ENCODE results near the gene CD300LD.

- no peak for TF ChIP-seq POLR2AphosphoS5 (IDR thresholded peaks at IDR 0.05; ENCODE audit: low read depth)
- TF ChIP-seq CTCF (conservative IDR thresholded peaks at IDR 0.05; ENCODE audit: low read depth in 2 of 2) = no peak
- no peak for TF ChIP-seq EZH2 (IDR thresholded peaks at IDR 0.05; ENCODE audit: low read depth, unreplicated experiment)
- TF ChIP-seq STAT1 (IDR thresholded peaks at IDR 0.05; ENCODE audit: unreplicated experiment) = no peak
- TF ChIP-seq ETS1 (IDR thresholded peaks at IDR 0.05) = no peak
- TF ChIP-seq, protein P1, sequence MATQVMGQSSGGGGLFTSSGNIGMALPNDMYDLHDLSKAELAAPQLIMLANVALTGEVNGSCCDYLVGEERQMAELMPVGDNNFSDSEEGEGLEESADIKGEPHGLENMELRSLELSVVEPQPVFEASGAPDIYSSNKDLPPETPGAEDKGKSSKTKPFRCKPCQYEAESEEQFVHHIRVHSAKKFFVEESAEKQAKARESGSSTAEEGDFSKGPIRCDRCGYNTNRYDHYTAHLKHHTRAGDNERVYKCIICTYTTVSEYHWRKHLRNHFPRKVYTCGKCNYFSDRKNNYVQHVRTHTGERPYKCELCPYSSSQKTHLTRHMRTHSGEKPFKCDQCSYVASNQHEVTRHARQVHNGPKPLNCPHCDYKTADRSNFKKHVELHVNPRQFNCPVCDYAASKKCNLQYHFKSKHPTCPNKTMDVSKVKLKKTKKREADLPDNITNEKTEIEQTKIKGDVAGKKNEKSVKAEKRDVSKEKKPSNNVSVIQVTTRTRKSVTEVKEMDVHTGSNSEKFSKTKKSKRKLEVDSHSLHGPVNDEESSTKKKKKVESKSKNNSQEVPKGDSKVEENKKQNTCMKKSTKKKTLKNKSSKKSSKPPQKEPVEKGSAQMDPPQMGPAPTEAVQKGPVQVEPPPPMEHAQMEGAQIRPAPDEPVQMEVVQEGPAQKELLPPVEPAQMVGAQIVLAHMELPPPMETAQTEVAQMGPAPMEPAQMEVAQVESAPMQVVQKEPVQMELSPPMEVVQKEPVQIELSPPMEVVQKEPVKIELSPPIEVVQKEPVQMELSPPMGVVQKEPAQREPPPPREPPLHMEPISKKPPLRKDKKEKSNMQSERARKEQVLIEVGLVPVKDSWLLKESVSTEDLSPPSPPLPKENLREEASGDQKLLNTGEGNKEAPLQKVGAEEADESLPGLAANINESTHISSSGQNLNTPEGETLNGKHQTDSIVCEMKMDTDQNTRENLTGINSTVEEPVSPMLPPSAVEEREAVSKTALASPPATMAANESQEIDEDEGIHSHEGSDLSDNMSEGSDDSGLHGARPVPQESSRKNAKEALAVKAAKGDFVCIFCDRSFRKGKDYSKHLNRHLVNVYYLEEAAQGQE (IDR thresholded peaks at IDR 0.05; ENCODE audit: unreplicated experiment) = no peak
- TF ChIP-seq EZH2phosphoT487 (IDR thresholded peaks at IDR 0.05; ENCODE audit: unreplicated experiment) = no peak
- TF ChIP-seq CREB1 (CRISPR knock-in tag; IDR thresholded peaks at IDR 0.05; ENCODE audit: low read depth) = no peak
- no peak for TF ChIP-seq JUNB (IDR thresholded peaks at IDR 0.05; ENCODE audit: unreplicated experiment)
- no peak for TF ChIP-seq ZNF114 (CRISPR knock-in tag; IDR thresholded peaks at IDR 0.05)
- TF ChIP-seq ZNF331 (CRISPR knock-in tag; IDR thresholded peaks at IDR 0.05; ENCODE audit: low read depth) = no peak
These were observed 24.7 kb downstream of the CD300LD start, which contains the start of gene CD300H for GRCh38 chr17:74567397-74567796.

All from GM23338 (cell line).